Sigmoid colon (tissue), 7 donors: ENCODE measurements around the gene DDR1. TPM values are rescaled to one million over a fixed set of nuclear protein-coding genes. Genes with fewer than 3 reads are reported as not detected.
"Not testable (repeated sequence)": the region's sequence is repeated elsewhere in the genome, so short reads cannot be mapped to it uniquely, and the experiment has no call there.

Source experiments
- DNase-seq: peaks from one replicate; pipeline ENCODE4 v3.0.0-alpha.2; 2019
- H3K27ac ChIP-seq, 4 donors: fragments of 200-600 bp; sonication (generic); one replicate each; pipeline ENCODE4 v1.5.1; 2016 to 2019; ENCODE audit warnings: mild to moderate bottlenecking in 1 of 4
- H3K27me3 ChIP-seq, 3 donors: fragments of 200-600 bp; sonication (generic); one replicate each; pipeline ENCODE4 v1.5.1; 2019; ENCODE audit warnings: mild to moderate bottlenecking in 1 of 3
- H3K36me3 ChIP-seq, 4 donors: fragments of 200-600 bp; sonication (generic); one replicate each; pipeline ENCODE4 v1.5.1; 2016 to 2019
- H3K4me1 ChIP-seq, 4 donors: fragments of 200-600 bp; sonication (generic); one replicate each; pipeline ENCODE4 v1.5.1; 2017 to 2019
- H3K4me3 ChIP-seq, 4 donors: fragments of 200-600 bp; sonication (generic); one replicate each; pipeline ENCODE4 v1.5.1; 2017 to 2019; ENCODE audit warnings: mild to moderate bottlenecking in 2 of 4, moderate library complexity in 1 of 4
- H3K9me3 ChIP-seq, 4 donors: fragments of 200-600 bp in 3 of 4; sonication (generic) in 3 of 4; one replicate each; pipeline versions ENCODE4 v1.5.1 to v1.6.1; 2013 to 2019
- EP300 ChIP-seq, 4 donors: sonication (generic); formaldehyde crosslinking; IDR thresholded peaks; one replicate each; pipeline ENCODE4 v1.6.1; 2017; ENCODE audit warnings: antibody characterized with exemption in 4 of 4
- POLR2A ChIP-seq, 2 donors: fragments of 450-650 bp; IDR thresholded peaks; one replicate each; pipeline ENCODE4 v1.6.1; 2016; ENCODE audit warnings: antibody characterized with exemption in 2 of 2, mild to moderate bottlenecking in 2 of 2, moderate library complexity in 2 of 2
- POLR2AphosphoS5 ChIP-seq, 4 donors: sonication (generic); formaldehyde crosslinking; IDR thresholded peaks; one replicate each; pipeline ENCODE4 v1.6.1; 2017; ENCODE audit warnings: antibody characterized with exemption in 4 of 4
- WGBS, 2 donors: extraction: QIAGEN DNeasy Blood & Tissue Kit; methylation state at CpG; one replicate each; pipeline ENCODE4 v1.1.7; 2013; 5-methylcytosine and 5-hydroxymethylcytosine counted together
- intact Hi-C: fragments of 100-400 bp; cut with DNase I; formaldehyde crosslinking; loops from one replicate; pipeline ENCODE4 v1.15.1; 2023
- polyA plus RNA-seq, 3 donors: library from polyadenylated mRNA; stranded (reverse); fragments of 200-250 nt; gene quantifications; one replicate each; pipeline ENCODE4 v1.2.3, GENCODE V29; 2013
- total RNA-seq, 4 donors: library from RNA; depleted of rRNA; stranded (reverse); fragments of >200 nt; gene quantifications; one replicate each; pipeline ENCODE4 v1.1.0, GENCODE V29; 2016
- TF ChIP-seq, protein P1 (sequence below), 4 experiments: fragments of 450-650 bp in 3 of 4; fragments of 200-600 bp in 1 of 4; IDR thresholded peaks; one replicate each; pipeline ENCODE4 v1.5.1; 2016 to 2019; ENCODE audit warnings: antibody characterized with exemption in 4 of 4, mild to moderate bottlenecking in 3 of 4, moderate library complexity in 2 of 4
- donor health status: healthy with polysubstance abuse.
- donor health status: Bipolar disorder and iron deficiency.
- donor health status: healthy.

Gene DDR1
- total and polyA plus RNA-seq, 7 donors, result 7.9 to 110 (median 25.2) TPM

DNA sequence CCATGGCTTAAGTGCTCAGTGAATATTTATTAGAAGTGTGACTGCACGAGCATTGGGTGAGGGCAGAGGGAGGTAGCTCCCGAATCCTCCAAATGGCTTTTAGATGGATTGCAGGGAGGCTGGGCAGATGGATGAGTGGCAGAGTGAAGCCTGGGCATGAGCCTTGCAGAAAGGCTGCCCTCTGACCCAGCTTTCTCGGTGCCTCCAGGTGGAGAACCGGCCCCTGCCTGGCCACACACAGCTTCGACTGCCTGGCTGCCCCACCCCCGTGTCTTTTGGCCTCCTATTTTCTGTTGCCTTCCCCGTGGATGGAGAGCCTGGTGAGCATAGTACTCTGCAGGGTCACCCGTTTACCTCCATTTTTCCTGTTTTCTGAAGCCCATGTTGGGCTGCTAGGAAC, 33.2 kb downstream of the DDR1 start:
- TF ChIP-seq EP300 (IDR thresholded peaks at IDR 0.05), result no peak
- no peak for TF ChIP-seq POLR2AphosphoS5 (IDR thresholded peaks at IDR 0.05)
- TF ChIP-seq, protein P1, sequence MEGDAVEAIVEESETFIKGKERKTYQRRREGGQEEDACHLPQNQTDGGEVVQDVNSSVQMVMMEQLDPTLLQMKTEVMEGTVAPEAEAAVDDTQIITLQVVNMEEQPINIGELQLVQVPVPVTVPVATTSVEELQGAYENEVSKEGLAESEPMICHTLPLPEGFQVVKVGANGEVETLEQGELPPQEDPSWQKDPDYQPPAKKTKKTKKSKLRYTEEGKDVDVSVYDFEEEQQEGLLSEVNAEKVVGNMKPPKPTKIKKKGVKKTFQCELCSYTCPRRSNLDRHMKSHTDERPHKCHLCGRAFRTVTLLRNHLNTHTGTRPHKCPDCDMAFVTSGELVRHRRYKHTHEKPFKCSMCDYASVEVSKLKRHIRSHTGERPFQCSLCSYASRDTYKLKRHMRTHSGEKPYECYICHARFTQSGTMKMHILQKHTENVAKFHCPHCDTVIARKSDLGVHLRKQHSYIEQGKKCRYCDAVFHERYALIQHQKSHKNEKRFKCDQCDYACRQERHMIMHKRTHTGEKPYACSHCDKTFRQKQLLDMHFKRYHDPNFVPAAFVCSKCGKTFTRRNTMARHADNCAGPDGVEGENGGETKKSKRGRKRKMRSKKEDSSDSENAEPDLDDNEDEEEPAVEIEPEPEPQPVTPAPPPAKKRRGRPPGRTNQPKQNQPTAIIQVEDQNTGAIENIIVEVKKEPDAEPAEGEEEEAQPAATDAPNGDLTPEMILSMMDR (IDR thresholded peaks at IDR 0.05), result no peak
- no peak for TF ChIP-seq POLR2A (IDR thresholded peaks at IDR 0.05)
- peaks cover 9 to 59% (median 31%) of the 10 kb centered on the region in 4 donors for H3K36me3 ChIP-seq

DNA sequence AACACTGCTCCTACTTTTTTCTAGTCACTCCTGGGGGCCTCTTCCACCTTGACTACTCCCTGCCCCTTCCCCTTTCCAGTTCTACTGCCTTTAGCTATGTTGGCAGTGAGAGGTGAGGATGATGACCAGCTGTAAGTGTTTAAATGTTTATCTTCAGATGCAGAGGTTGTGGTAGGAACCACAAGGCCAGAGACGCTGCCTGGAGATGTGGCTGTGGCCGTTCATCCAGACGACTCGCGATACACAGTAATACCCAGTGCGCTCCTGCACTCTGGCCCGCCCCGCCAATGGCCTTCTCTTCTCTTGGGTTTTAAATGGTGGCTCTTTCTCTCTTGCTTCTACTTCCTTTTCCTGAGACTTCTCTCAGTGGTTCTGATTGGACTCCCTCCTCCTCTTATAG, 34.4 kb downstream of the DDR1 start:
- no peak overlapping the region for H3K4me3 ChIP-seq
- no peaks in the 10 kb centered on the region for H3K27me3 ChIP-seq
- no peaks in the 10 kb centered on the region for H3K9me3 ChIP-seq
- TF ChIP-seq EP300 (IDR thresholded peaks at IDR 0.05) (no peak), POLR2A (IDR thresholded peaks at IDR 0.05) (no peak)
- no peak for DNase-seq
- H3K4me1 ChIP-seq, result peaks cover 0 to 19% (median 16%) of the 10 kb centered on the region in 4 donors
- H3K27ac ChIP-seq, result no peak overlapping the region
- peaks cover 9 to 68% (median 38%) of the 10 kb centered on the region in 4 donors for H3K36me3 ChIP-seq
- 92 to 97% methylated on average over 8 of the region's 8 CpGs for WGBS, 2 donors
- intact Hi-C loops, result no loop called here

More for the DNA sequence above, 33.2 kb downstream of the DDR1 start:
- peaks cover 0 to 25% (median 21%) of the 10 kb centered on the region in 4 donors for H3K4me1 ChIP-seq
- DNase-seq, result no peak
- no peak overlapping the region for H3K27ac ChIP-seq
- H3K4me3 ChIP-seq, result no peak overlapping the region
- WGBS, 2 donors, result 89 to 93% methylated on average over 8 of the region's 8 CpGs
- no peaks in the 10 kb centered on the region for H3K9me3 ChIP-seq
- H3K27me3 ChIP-seq, result no peaks in the 10 kb centered on the region
- intact Hi-C loops, result no loop called here

DNA sequence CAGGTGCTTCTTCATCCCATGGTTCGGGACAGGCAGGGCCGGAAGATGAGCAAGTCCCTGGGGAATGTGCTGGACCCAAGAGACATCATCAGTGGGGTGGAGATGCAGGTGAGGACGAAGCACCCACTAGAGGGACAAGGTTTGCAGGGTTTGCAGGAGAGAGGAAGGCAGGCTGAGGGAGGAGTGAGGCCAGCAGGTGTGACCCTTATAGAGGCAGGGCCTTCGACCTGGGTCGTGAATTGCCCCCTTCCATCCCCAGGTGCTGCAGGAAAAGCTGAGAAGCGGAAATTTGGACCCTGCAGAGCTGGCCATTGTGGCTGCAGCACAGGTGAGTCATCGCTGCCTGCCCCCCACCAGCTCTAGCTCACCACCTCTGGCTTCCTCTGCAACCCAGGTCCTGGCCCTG, 38.1 kb downstream of the DDR1 start:
- no peaks in the 10 kb centered on the region for H3K27me3 ChIP-seq
- peaks cover 9 to 89% (median 41%) of the 10 kb centered on the region in 4 donors for H3K36me3 ChIP-seq
- intact Hi-C loops, result no loop called here
- no peak for DNase-seq
- H3K9me3 ChIP-seq, result no peaks in the 10 kb centered on the region
- WGBS, 2 donors, result 92 to 94% methylated on average over 7 of the region's 7 CpGs
- H3K27ac ChIP-seq, result no peak overlapping the region
- no peaks in the 10 kb centered on the region for H3K4me1 ChIP-seq
- no peak overlapping the region for H3K4me3 ChIP-seq
- TF ChIP-seq POLR2A (IDR thresholded peaks at IDR 0.05) (no peak), EP300 (IDR thresholded peaks at IDR 0.05) (no peak), POLR2AphosphoS5 (IDR thresholded peaks at IDR 0.05) (no peak)
- TF ChIP-seq, protein P1 (IDR thresholded peaks at IDR 0.05), result no peak

DNA sequence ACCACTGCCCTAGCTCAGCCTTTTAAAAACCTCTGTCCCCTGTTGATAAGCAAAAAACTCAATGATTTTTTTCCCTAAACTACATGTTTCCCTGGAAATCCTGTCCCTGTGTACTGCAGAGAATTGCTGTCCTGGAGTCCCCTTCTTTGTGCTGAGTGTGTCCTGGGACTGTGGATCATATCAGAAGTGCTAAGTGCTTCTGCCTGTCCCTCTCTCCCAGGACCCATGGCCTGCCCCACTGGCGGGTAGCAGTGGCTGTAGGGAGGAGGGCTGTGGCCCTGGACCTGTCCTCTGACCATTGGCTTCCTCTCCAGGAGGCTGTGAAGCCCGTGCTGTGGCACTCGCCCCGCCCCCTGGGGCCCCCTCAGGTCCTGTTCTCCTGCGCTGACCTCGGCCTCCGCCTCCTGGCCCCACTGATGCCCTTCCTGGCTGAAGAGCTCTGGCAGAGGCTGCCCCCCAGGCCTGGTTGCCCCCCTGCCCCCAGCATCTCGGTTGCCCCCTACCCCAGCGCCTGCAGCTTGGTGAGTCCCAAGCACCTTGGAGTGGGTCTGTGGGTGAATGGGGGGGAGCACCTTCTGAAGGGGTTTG, 39.8 kb downstream of the DDR1 start:
- peaks cover 9 to 75% (median 36%) of the 10 kb centered on the region in 4 donors for H3K36me3 ChIP-seq
- H3K27me3 ChIP-seq, H3K4me3 ChIP-seq, DNase-seq, intact Hi-C loops, H3K27ac ChIP-seq, H3K4me1 ChIP-seq, H3K9me3 ChIP-seq: not testable (repeated sequence)
- WGBS, 2 donors, result 90 to 91% methylated on average over 9 of the region's 9 CpGs

DNA sequence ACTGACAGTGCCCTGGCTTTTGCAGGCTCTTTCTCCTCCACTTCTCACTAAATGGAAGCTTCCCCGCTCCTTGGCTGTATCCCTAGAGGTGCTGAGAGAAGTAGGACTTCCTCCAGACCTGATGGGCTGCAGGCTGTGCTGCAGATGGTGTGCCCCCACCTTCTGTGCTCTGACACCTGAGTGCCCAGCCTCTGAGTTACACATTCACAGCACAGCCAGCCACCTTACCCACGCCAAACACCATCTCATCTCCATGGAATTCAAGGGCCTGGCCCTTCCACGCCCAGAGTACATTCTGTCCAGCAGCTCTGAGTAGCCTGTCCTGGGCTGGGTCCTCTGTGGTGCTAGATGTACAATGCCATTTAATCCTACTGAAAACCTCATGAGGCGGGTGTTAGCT, 42.3 kb downstream of the DDR1 start:
- intact Hi-C loops, result no loop called here
- TF ChIP-seq, protein P1 (IDR thresholded peaks at IDR 0.05), result no peak
- TF ChIP-seq POLR2AphosphoS5 (IDR thresholded peaks at IDR 0.05), result no peak
- no peak for TF ChIP-seq POLR2A (IDR thresholded peaks at IDR 0.05)
- TF ChIP-seq EP300 (IDR thresholded peaks at IDR 0.05), result no peak
- WGBS, 2 donors, result 78 to 91% methylated on average over 4 of the region's 4 CpGs
- Histone ChIP-seq H3K4me3 (no peak overlapping the region), H3K27me3 (no peaks in the 10 kb centered on the region), H3K27ac (no peak overlapping the region), H3K9me3 (peaks cover 0 to 7% (median 4%) of the 10 kb centered on the region in 4 donors), H3K36me3 (peaks cover 0 to 50% (median 21%) of the 10 kb centered on the region in 4 donors), H3K4me1 (no peaks in the 10 kb centered on the region)
- DNase-seq, result no peak

DNA sequence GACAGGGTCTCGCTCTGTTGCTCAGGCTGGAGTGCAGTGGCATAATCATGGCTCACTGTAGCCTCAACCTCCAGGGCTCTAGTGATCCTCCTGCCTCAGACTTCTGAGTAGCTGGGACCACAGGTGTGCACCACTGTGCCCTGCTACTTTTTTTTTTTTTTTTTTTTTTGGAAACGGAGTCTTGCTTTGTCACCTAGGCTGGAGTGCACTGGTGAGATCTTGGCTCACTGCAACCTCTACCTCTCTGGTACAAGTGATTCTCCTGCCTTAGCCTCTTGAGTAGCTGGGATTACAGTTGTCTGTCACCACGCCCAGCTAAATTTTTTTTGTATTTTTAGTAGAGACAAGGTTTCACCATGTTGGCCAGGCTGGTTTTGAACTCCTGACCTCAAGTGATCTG, 42.8 kb downstream of the DDR1 start:
- DNase-seq, intact Hi-C loops, H3K27ac ChIP-seq, H3K9me3 ChIP-seq, H3K4me3 ChIP-seq, H3K27me3 ChIP-seq, H3K4me1 ChIP-seq: not testable (repeated sequence)
- 95 to 98% methylated on average over 3 of the region's 3 CpGs for WGBS, 2 donors
- peaks cover 0 to 46% (median 16%) of the 10 kb centered on the region in 4 donors for H3K36me3 ChIP-seq
